Lower leg skin (tissue), 4 donors: ENCODE data around the gene PPP1R14C. TPM values are rescaled to one million over a fixed set of nuclear protein-coding genes. Genes with fewer than 3 reads are reported as not detected.

Source experiments
- DNase-seq, 2 donors: peaks; one replicate each; pipeline ENCODE4 v3.0.0-alpha.2; 2019; ENCODE audit warnings: low spot score in 2 of 2
- H3K4me3 ChIP-seq: fragments of 200-600 bp; sonication (generic); 2 replicates; pipeline ENCODE4 v1.5.1; 2017; ENCODE audit warnings: mild to moderate bottlenecking, low read depth; ENCODE audit not compliant: poor library complexity, severe bottlenecking
- CTCF ChIP-seq, 3 donors: fragments of 450-650 bp; IDR thresholded peaks; one replicate each; pipeline ENCODE4 v1.5.1; 2016; ENCODE audit warnings: antibody characterized with exemption in 3 of 3, mild to moderate bottlenecking in 3 of 3, moderate library complexity in 2 of 3
- POLR2A ChIP-seq, 2 donors: fragments of 450-650 bp; IDR thresholded peaks; one replicate each; pipeline ENCODE4 v1.6.1; 2016 to 2017; ENCODE audit warnings: antibody characterized with exemption in 2 of 2, mild to moderate bottlenecking in 1 of 2, moderate library complexity in 1 of 2
- WGBS, 2 donors: methylation state at CpG; one replicate each; pipeline ENCODE4 v1.1.5; 2018; 5-methylcytosine and 5-hydroxymethylcytosine counted together
- intact Hi-C: fragments of 100-400 bp; cut with DNase I; formaldehyde crosslinking; loops from one replicate; pipeline ENCODE4 v1.15.0; 2023; ENCODE audit warnings: low total_unique reads
- total RNA-seq, 4 donors: library from RNA; depleted of rRNA; stranded (reverse); fragments of >200 nt; gene quantifications; one replicate each; pipeline ENCODE4 v1.1.0, GENCODE V29; 2016

PPP1R14C gene
- total RNA-seq, 4 donors from 2014 or later, result 116 to 145 (median 127) TPM

- no peak overlapping the region for H3K4me3 ChIP-seq
- no peak for DNase-seq
- TF ChIP-seq CTCF (IDR thresholded peaks at IDR 0.05) (no peak), POLR2A (IDR thresholded peaks at IDR 0.05) (no peak)
- intact Hi-C loops, result no loop called here
Observed at GRCh38 chr6:150165020-150165702, 22.3 kb downstream of the PPP1R14C start.

DNA sequence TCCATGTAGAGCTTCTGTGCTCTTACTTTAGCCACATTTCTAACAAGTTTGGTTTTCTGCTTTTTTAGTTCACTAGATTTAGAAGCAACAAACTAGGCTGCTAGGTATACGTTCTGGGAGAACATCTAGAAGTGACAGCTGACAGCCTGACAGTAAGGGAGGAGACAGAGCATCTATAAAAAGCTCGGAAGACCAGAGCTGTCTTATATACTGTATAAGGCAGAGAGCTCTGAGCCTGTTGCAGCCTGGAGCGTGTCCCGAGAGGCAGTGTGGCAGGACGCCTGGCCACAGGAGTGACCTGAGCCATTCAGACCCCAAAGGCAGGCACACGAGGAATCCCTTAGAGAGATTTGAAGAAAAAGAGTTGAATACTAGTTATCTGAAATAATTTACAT is 24.6 kb downstream of the PPP1R14C start:
- no peak for TF ChIP-seq CTCF (IDR thresholded peaks at IDR 0.05)
- no peak for TF ChIP-seq POLR2A (IDR thresholded peaks at IDR 0.05)
- intact Hi-C loops, result no loop called here
- 80 to 82% methylated on average over 6 of the region's 6 CpGs for WGBS, 2 donors
- no peak overlapping the region for H3K4me3 ChIP-seq
- no peak for DNase-seq

DNA sequence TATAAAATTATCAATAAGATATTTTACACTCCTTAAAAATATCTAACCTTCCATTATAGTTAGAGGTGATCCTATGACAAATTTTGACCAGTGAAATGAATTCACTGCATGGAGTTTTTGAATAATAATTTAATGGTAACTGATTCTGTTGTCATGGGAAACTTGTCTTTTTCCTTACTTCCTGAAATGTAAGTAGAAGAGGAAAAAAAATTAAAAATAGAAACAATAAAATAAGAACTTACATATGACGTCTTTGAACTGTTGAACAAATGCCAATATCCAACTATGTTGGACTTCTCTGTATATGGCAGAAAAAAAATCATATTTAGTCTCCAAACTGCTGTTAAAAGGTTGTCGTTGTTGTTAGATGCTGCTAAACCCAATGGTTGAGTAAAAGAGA is 26.3 kb downstream of the PPP1R14C start:
- no peak for TF ChIP-seq CTCF (IDR thresholded peaks at IDR 0.05)
- TF ChIP-seq POLR2A (IDR thresholded peaks at IDR 0.05), result no peak
- 47 to 57% methylated on average over 2 of the region's 2 CpGs for WGBS, 2 donors
- intact Hi-C loops, result no loop called here
- DNase-seq, result no peak
- no peak overlapping the region for H3K4me3 ChIP-seq

DNA sequence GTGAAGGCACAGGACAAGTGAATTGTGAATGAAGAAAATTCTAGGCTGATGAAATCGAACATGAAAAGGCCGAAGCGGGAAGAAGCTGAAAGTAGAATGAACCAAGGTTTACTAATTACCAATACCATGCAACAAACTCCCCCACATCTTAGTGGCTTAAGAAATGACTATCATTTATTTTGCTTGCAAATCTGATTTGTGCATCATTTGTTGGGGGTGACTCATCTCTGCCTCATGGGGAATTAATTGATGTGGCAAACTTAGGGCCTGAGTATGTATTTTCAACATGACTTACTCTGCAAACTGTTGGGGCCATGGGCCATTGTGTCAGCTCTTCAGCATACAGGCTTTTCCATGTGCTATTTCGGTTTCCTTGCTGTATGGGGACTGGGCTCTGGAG is 26.8 kb downstream of the PPP1R14C start:
- no peak overlapping the region for H3K4me3 ChIP-seq
- DNase-seq, result no peak
- TF ChIP-seq CTCF (IDR thresholded peaks at IDR 0.05) (no peak), POLR2A (IDR thresholded peaks at IDR 0.05) (no peak)
- intact Hi-C loops, result no loop called here
- 77 to 85% methylated on average over 4 of the region's 4 CpGs for WGBS, 2 donors

DNA sequence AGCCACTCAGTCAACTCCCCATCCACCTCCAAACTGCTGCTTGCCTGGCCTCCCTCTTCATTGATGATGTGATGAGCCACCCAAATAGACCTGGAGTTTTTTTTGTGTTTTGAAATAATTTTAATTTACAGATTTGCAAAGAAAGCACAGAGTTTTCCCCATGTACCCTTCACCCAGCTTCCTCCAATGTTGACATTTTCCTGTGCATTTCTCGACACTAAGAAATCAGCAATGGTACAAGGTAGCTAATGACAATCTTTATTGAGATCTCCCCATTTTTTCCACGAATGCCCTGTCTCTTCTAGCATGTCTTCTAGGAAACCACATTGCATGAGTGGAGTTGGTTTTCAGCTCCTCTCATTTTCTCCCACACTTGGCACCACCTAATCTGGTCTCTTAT is 30.1 kb downstream of the PPP1R14C start:
- no peak for TF ChIP-seq POLR2A (IDR thresholded peaks at IDR 0.05)
- TF ChIP-seq CTCF (IDR thresholded peaks at IDR 0.05), result no peak
- no peak for DNase-seq
- WGBS, 2 donors, result 91 to 97% methylated on average over 2 of the region's 2 CpGs
- intact Hi-C loops, result no loop called here
- no peak overlapping the region for H3K4me3 ChIP-seq

DNA sequence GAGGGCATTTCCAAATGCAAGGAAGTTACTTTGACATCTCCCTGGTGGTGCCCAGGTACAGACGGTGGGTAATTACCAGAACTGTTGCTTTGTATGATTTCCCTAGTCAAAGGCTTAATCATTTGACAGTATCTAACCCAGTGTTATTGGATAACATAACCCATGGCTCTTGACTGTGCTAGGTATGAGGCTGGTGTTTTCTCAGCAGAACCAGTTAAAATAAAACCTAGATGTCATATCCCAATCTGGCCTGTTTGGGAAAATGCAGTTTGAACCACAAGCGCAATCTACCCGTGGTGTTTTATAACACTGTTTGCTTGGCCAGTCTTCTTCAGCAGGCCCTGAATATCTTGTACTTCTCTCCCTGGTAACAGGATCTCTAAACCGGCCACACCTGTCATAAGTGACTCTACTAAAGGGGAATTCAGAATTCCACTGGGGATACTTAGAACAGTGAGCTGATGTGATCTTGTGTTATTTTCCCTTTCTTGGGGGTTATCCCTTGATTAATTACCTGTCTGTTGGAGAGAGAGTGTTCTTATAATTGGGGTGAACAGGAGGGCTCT is 32.8 kb downstream of the PPP1R14C start:
- TF ChIP-seq POLR2A (IDR thresholded peaks at IDR 0.05) (no peak), CTCF (IDR thresholded peaks at IDR 0.05) (no peak)
- 87% methylated on average over 4 of the region's 4 CpGs for WGBS, 2 donors
- H3K4me3 ChIP-seq, result no peak overlapping the region
- DNase-seq, result no peak
- intact Hi-C loops, result no loop called here
